ENCODE measurements around the gene SYT12. TPM values are rescaled to one million over a fixed set of nuclear protein-coding genes. Genes with fewer than 3 reads are reported as not detected.

The SYT12 gene
- total and polyA plus RNA-seq, 8 donors: 0.06 to 0.61 (median 0.11) TPM; not detected in 1

DNA sequence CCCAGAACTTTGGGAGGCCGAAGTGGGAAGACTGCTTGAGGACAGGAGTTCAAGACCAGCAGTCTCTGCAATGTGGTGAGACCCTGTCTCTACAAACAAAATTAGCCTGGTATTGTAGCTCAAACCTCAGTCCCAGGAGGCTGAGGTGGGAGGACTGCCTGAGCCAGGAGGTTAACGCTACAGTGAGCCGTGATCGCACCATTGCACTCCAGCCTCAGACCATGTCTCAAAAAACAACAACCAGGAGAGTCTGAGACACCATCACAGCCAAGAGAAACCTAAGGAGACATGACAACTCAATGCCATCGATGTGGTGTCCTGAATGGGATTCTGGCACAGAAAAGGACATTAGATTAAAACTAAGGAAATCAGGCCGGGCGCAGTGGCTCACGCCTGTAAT lies 67.8 kb downstream of the SYT12 start:
- no peaks in the 10 kb centered on the region for H3K4me1 ChIP-seq
- H3K27me3 ChIP-seq: no peaks in the 10 kb centered on the region
- H3K9me3 ChIP-seq: no peaks in the 10 kb centered on the region
- intact Hi-C loops (cut with DNase I): no loop called here
- DNase-seq (no peak), ATAC-seq (no peak)
- no peaks in the 10 kb centered on the region for H3K36me3 ChIP-seq
- no peak overlapping the region for H3K4me3 ChIP-seq
- no peak overlapping the region for H3K27ac ChIP-seq
- TF ChIP-seq, protein P1, sequence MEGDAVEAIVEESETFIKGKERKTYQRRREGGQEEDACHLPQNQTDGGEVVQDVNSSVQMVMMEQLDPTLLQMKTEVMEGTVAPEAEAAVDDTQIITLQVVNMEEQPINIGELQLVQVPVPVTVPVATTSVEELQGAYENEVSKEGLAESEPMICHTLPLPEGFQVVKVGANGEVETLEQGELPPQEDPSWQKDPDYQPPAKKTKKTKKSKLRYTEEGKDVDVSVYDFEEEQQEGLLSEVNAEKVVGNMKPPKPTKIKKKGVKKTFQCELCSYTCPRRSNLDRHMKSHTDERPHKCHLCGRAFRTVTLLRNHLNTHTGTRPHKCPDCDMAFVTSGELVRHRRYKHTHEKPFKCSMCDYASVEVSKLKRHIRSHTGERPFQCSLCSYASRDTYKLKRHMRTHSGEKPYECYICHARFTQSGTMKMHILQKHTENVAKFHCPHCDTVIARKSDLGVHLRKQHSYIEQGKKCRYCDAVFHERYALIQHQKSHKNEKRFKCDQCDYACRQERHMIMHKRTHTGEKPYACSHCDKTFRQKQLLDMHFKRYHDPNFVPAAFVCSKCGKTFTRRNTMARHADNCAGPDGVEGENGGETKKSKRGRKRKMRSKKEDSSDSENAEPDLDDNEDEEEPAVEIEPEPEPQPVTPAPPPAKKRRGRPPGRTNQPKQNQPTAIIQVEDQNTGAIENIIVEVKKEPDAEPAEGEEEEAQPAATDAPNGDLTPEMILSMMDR (IDR thresholded peaks at IDR 0.05): no peak

DNA sequence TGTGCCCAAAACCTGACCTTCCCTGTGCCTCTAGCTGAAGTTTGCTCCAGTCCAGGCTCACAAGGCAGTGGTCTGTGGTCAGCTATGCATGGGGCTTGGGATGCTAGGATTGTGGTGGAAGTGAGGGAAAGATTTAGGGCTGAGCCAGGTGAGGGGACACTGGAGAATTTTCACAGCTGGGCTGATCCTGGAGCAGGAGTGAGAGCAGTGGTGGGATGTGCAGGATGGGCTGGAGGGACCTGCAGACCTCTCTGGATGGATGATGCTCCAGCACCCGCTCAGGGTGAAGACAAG lies 72.2 kb downstream of the SYT12 start:
- ATAC-seq (no peak), DNase-seq (no peak)
- TF ChIP-seq, protein P1 (IDR thresholded peaks at IDR 0.05): no peak
- no peak overlapping the region for H3K27ac ChIP-seq
- intact Hi-C loops (cut with DNase I): no loop called here
- no peak overlapping the region for H3K4me3 ChIP-seq
- no peaks in the 10 kb centered on the region for H3K36me3 ChIP-seq
- H3K4me1 ChIP-seq: no peaks in the 10 kb centered on the region
- H3K27me3 ChIP-seq: no peaks in the 10 kb centered on the region
- H3K9me3 ChIP-seq: no peaks in the 10 kb centered on the region

DNA sequence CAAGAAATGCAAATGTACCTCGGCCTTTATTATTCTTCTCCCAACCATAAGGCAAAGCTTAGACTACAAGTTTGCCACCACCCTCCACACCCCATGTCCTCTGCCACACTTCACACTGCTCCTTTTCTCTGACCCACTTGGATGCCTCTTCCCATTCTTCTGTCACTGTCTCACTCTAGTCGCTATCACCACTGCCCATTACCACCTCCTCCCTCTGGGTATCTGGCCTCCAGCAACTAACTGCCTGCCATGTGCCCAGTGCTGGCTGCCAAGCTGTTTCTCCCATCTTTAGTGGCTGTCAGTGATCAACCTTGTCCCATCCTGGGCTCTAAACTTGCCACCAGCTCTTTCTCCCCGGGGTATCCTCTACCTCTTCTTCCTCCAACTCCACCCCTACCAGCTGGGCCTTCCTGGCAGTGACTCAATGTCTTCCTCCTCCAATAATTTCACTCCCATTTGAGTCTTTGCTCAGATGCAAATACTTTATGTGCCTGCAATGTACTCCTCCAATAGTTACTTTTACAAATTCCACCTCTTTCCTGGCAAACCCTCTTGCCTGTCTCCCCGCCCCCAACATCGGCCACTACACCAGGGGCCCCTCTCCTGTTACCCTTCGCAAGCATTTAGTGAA lies 76.0 kb downstream of the SYT12 start:
- ATAC-seq (no peak), DNase-seq (peak in 1 of 4 donors; percentile 20)
- TF ChIP-seq, protein P1 (IDR thresholded peaks at IDR 0.05): no peak
- H3K27ac ChIP-seq: no peak overlapping the region
- no peak overlapping the region for H3K4me3 ChIP-seq
- intact Hi-C loops (cut with DNase I): no loop called here
- H3K36me3 ChIP-seq: no peaks in the 10 kb centered on the region
- no peaks in the 10 kb centered on the region for H3K4me1 ChIP-seq
- H3K9me3 ChIP-seq: no peaks in the 10 kb centered on the region
- no peaks in the 10 kb centered on the region for H3K27me3 ChIP-seq

DNA sequence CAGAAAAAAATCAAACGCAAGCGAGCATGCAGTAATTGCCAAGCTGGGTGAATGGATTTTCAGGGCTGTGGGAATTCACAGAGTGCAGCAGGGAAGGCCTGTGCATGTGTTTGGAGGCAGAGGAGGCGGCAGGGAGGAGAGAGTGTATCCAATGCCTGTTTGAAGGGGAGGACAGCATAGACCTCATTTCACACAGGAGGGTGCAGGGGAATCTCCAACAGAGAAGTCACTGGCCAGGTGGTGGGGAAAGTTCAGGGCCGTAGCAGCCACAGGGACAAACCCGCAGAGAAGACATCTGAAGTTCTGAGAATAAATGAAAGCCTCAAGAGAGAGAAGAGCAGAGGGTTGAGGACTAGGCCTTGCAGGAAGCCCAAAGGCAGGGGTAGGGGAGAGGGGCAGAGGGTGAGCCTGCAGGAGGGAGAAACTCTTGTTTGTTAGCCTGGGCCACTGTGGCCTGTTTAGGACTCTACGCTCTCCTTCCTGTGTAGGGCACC lies 76.9 kb downstream of the SYT12 start:
- peak in 1 of 4 donors; percentile 28 for DNase-seq
- Histone ChIP-seq H3K4me1 (no peaks in the 10 kb centered on the region), H3K9me3 (no peaks in the 10 kb centered on the region), H3K27me3 (no peaks in the 10 kb centered on the region), H3K36me3 (no peaks in the 10 kb centered on the region), H3K27ac (no peak overlapping the region), H3K4me3 (no peak overlapping the region)
- intact Hi-C loops (cut with DNase I): no loop called here
- TF ChIP-seq, protein P1 (IDR thresholded peaks at IDR 0.05): no peak
- ATAC-seq: no peak

Small RNA genes lying within 50 kb of the gene (microRNA-seq; reads per million reads assigned to microRNA genes)
- gene MIR6860: 0 reads per million in 2 donors

Other genes with a start within 250 kb of the SYT12 start
- 10 to 100 TPM; 16.4 to 22.3 TPM for gene RCE1, start 179.7 kb upstream of the SYT12 start, total RNA-seq
- 10 to 100 TPM; 17.5 to 22.7 (median 20.3) TPM for gene RCE1, start 179.7 kb upstream of the SYT12 start, polyA plus RNA-seq (ENCODE audit: insufficient read length in 6 of 6)
- gene LRFN4, start 166.1 kb upstream of the SYT12 start, total RNA-seq: 10 to 100 TPM; 20.2 to 21.1 TPM
- 10 to 100 TPM in 3 of 6 donors, 1 to 10 TPM in 3; 6.1 to 15.3 (median 10.2) TPM for gene LRFN4, start 166.1 kb upstream of the SYT12 start, polyA plus RNA-seq (ENCODE audit: insufficient read length in 6 of 6)
- 10 to 100 TPM; 20.3 to 27.4 TPM for gene PC, start 64.8 kb upstream of the SYT12 start, total RNA-seq
- 10 to 100 TPM in 5 of 6 donors, 1 to 10 TPM in 1; 7.9 to 12.9 (median 10.3) TPM for gene PC, start 64.8 kb upstream of the SYT12 start, polyA plus RNA-seq (ENCODE audit: insufficient read length in 6 of 6)
- not detected for gene C11orf86, start 47.8 kb upstream of the SYT12 start, total RNA-seq
- gene C11orf86, start 47.8 kb upstream of the SYT12 start, polyA plus RNA-seq (ENCODE audit: insufficient read length in 6 of 6): not detected
- 10 to 100 TPM; 17.8 to 37.6 TPM for gene RHOD, start 33.7 kb downstream of the SYT12 start, total RNA-seq
- 10 to 100 TPM in 2 of 6 donors, 1 to 10 TPM in 4; 9.1 to 14.8 (median 9.7) TPM for gene RHOD, start 33.7 kb downstream of the SYT12 start, polyA plus RNA-seq (ENCODE audit: insufficient read length in 6 of 6)
- gene KDM2A, start 96.1 kb downstream of the SYT12 start, total RNA-seq: 10 to 100 TPM; 71.0 to 85.4 TPM
- gene KDM2A, start 96.1 kb downstream of the SYT12 start, polyA plus RNA-seq (ENCODE audit: insufficient read length in 6 of 6): 10 to 100 TPM; 76.6 to 87.0 (median 80.3) TPM
- 100 to 1,000 TPM in 1 of 2 donors, 10 to 100 TPM in 1; 55.2 to 118 TPM for gene GRK2, start 243.3 kb downstream of the SYT12 start, total RNA-seq
- 10 to 100 TPM; 56.9 to 79.9 (median 59.4) TPM for gene GRK2, start 243.3 kb downstream of the SYT12 start, polyA plus RNA-seq (ENCODE audit: insufficient read length in 6 of 6)

All from left lung (tissue), 10 donors.